ENCODE results near the gene SYNPO2. TPM values are rescaled to one million over a fixed set of nuclear protein-coding genes. Genes with fewer than 3 reads are reported as not detected.

Gene SYNPO2
- total RNA-seq, 1 experiment from 2014 or later = 0.28 TPM

- Histone ChIP-seq H3K4me3 (ENCODE audit: low read depth in 2 of 2, low read length in 2 of 2) (no peak overlapping the region), H3K9me3 (ENCODE audit: control insufficient read depth, insufficient read depth, low read depth, low read length) (no peaks in the 10 kb centered on the region), H3K27ac (ENCODE audit: low read length) (no peak overlapping the region), H3K36me3 (ENCODE audit: control insufficient read depth, insufficient read depth, low read length) (no peaks in the 10 kb centered on the region), H3K27me3 (ENCODE audit: control insufficient read depth, insufficient read depth, low read length) (no peaks in the 10 kb centered on the region), H3K4me1 (ENCODE audit: control insufficient read depth, insufficient read depth, low read length) (no peaks in the 10 kb centered on the region)
- ChIA-PET POLR2A (no interaction called here), CTCF (no interaction called here)
- intact Hi-C loops (cut with micrococcal nuclease; ENCODE audit: unreplicated experiment) = no loop called here
- in situ Hi-C loops (cut with HindIII; ENCODE audit: low pct_unique_long_range_greater_than_20kb, low sequenced_read_pairs) = no loop called here
- no TSS peak for BruUV-seq (replicated peaks)
- no peak for DNase-seq (ENCODE audit: low read depth, low spot score)
- no peak for ATAC-seq
- no peak for TF ChIP-seq REST (IDR thresholded peaks at IDR 0.05; ENCODE audit: insufficient read depth in 1 of 2, low read depth in 2 of 2, low read length in 1 of 2)
- TF ChIP-seq POLR2AphosphoS5 (IDR thresholded peaks at IDR 0.05; ENCODE audit: low read depth, low read length) = no peak
- TF ChIP-seq CTCF (IDR thresholded peaks at IDR 0.05) = no peak
- no peak for TF ChIP-seq SIN3A (IDR thresholded peaks at IDR 0.05; ENCODE audit: borderline replicate concordance, insufficient read depth, low read depth, low read length)
- TF ChIP-seq TCF7L2 (IDR thresholded peaks at IDR 0.05; ENCODE audit: low read depth, low read length) = no peak
Observed at GRCh38 chr4:118867311-118868067, 21.2 kb upstream of the SYNPO2 start.

- Histone ChIP-seq H3K36me3 (ENCODE audit: control insufficient read depth, insufficient read depth, low read length) (no peaks in the 10 kb centered on the region), H3K27ac (ENCODE audit: low read length) (no peak overlapping the region), H3K27me3 (ENCODE audit: control insufficient read depth, insufficient read depth, low read length) (no peaks in the 10 kb centered on the region), H3K4me3 (ENCODE audit: low read depth in 2 of 2, low read length in 2 of 2) (no peak overlapping the region), H3K9me3 (ENCODE audit: control insufficient read depth, insufficient read depth, low read depth, low read length) (no peaks in the 10 kb centered on the region), H3K4me1 (ENCODE audit: control insufficient read depth, insufficient read depth, low read length) (no peaks in the 10 kb centered on the region)
- in situ Hi-C loops (cut with HindIII; ENCODE audit: low pct_unique_long_range_greater_than_20kb, low sequenced_read_pairs) = no loop called here
- intact Hi-C loops (cut with micrococcal nuclease; ENCODE audit: unreplicated experiment) = no loop called here
- ChIA-PET POLR2A (no interaction called here), CTCF (no interaction called here)
- TF ChIP-seq SIN3A (IDR thresholded peaks at IDR 0.05; ENCODE audit: borderline replicate concordance, insufficient read depth, low read depth, low read length) (no peak), TCF7L2 (IDR thresholded peaks at IDR 0.05; ENCODE audit: low read depth, low read length) (no peak), CTCF (IDR thresholded peaks at IDR 0.05) (no peak), POLR2AphosphoS5 (IDR thresholded peaks at IDR 0.05; ENCODE audit: low read depth, low read length) (no peak), REST (IDR thresholded peaks at IDR 0.05; ENCODE audit: insufficient read depth in 1 of 2, low read depth in 2 of 2, low read length in 1 of 2) (no peak)
- DNase-seq (ENCODE audit: low read depth, low spot score) = no peak
- BruUV-seq (replicated peaks) = no TSS peak
- no peak for ATAC-seq
Observed at GRCh38 chr4:118869808-118870342, 18.8 kb upstream of the SYNPO2 start.
